Retinal pigment epithelial cell (primary cell): ENCODE data around the gene OR6C70.
"Not testable (repeated sequence)": the region's sequence is repeated elsewhere in the genome, so short reads cannot be mapped to it uniquely, and the experiment has no call there.

ENCODE experiments used
- DNase-seq: peaks from one replicate; pipeline ENCODE4 v3.0.0-alpha.2; 2010; ENCODE audit warnings: low read depth
- H3K4me3 ChIP-seq: 2 replicates; pipeline ENCODE4 v1.5.1; 2011; ENCODE audit warnings: mild to moderate bottlenecking, low read length, control low read depth, moderate library complexity
- TF ChIP-seq, protein P1 (sequence below): conservative IDR thresholded peaks from 2 replicates; pipeline ENCODE4 v1.5.1; 2011; ENCODE audit warnings: low read depth, low read length, control low read depth, inconsistent platforms

Gene OR6C70

GRCh38 chr12:55492078-55492477, 22.1 kb upstream of the OR6C70 start, which contains the start of gene OR6C68:
TSS of gene OR6C68 (plus strand) at chr12:55492378. CDS start at chr12:55492378, 0 bp downstream.
- TF ChIP-seq, protein P1, sequence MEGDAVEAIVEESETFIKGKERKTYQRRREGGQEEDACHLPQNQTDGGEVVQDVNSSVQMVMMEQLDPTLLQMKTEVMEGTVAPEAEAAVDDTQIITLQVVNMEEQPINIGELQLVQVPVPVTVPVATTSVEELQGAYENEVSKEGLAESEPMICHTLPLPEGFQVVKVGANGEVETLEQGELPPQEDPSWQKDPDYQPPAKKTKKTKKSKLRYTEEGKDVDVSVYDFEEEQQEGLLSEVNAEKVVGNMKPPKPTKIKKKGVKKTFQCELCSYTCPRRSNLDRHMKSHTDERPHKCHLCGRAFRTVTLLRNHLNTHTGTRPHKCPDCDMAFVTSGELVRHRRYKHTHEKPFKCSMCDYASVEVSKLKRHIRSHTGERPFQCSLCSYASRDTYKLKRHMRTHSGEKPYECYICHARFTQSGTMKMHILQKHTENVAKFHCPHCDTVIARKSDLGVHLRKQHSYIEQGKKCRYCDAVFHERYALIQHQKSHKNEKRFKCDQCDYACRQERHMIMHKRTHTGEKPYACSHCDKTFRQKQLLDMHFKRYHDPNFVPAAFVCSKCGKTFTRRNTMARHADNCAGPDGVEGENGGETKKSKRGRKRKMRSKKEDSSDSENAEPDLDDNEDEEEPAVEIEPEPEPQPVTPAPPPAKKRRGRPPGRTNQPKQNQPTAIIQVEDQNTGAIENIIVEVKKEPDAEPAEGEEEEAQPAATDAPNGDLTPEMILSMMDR, result no peak
- DNase-seq, result no peak

DNA sequence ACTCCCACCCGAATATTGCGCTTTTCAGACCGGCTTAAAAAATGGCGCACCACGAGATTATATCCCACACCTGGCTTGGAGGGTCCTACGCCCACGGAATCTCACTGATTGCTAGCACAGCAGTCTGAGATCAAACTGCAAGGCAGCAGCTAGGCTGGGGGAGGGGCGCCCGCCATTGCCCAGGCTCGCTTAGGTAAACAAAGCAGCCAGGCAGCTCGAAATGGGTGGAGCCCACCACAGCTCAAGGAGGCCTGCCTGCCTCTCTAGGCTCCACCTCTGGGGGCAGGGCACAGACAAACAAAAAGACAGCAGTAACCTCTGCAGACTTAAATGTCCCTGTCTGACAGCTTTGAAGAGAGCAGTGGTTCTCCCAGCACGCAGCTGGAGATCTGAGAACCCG, 14.3 kb upstream of the OR6C70 start:
- H3K4me3 ChIP-seq, DNase-seq: not testable (repeated sequence)

More at GRCh38 chr12:55492078-55492477, 22.1 kb upstream of the OR6C70 start, which contains the start of gene OR6C68:
- H3K4me3 ChIP-seq, result no peak within 1 kb of the TSS

- not testable (repeated sequence) for H3K4me3 ChIP-seq, DNase-seq
These were observed 9.2 kb upstream of the OR6C70 start for GRCh38 chr12:55479136-55479535.

GRCh38 chr12:55472264-55472663, 2.3 kb upstream of the OR6C70 start:
- H3K4me3 ChIP-seq, result no peak overlapping the region
- TF ChIP-seq, protein P1, result no peak
- no peak for DNase-seq

- no peak overlapping the region for H3K4me3 ChIP-seq
- TF ChIP-seq, protein P1, result no peak
- DNase-seq, result no peak
These were observed 647 bp downstream of the OR6C70 start for GRCh38 chr12:55469291-55469690.

DNA sequence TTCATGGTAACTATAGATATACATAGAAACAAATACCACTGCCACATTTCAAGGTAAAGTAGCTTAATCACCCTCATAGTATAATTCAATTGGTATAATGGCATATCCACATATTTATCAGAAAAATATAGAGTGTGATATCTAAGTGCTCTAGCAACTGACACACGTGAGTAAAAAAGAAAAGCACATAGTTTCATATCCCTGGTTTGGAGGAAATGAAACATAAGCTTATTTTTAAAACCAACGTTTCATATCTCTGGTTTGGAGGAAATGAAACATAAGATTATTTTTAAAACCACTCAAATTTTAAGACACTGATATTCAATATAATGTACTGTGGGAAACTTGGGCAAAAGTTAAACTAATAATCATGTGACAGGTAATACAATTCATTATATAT, 2.1 kb downstream of the OR6C70 start:
- TF ChIP-seq, protein P1, result no peak
- H3K4me3 ChIP-seq, result no peak overlapping the region
- DNase-seq, result no peak

DNA sequence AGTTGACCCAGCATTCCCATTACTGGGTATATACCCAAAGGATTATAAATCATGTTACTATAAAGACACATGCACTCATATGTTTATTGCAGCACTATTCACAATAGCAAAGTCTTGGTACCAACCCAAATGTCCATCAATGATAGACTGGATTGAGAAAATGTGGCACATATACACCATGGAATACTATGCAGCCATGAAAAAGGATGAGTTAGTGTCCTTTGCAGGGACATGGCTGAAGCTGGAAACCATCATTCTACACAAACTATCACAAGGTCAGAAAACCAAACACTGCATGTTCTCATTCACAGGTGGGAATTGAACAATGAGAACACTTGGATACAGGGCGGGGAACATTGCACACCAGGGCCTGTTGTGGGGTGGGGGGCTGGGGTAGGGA, 5.0 kb downstream of the OR6C70 start:
- not testable (repeated sequence) for DNase-seq, H3K4me3 ChIP-seq

- H3K4me3 ChIP-seq, result no peak overlapping the region
- DNase-seq, result no peak
- TF ChIP-seq, protein P1, result no peak
These were observed 21.1 kb downstream of the OR6C70 start for GRCh38 chr12:55448825-55449224.

GRCh38 chr12:55446326-55446725, 23.6 kb downstream of the OR6C70 start:
- TF ChIP-seq, protein P1, result no peak
- no peak for DNase-seq
- no peak overlapping the region for H3K4me3 ChIP-seq
